HG02970 (cell line): ENCODE measurements around the gene PPIF.

Experiments used
- ATAC-seq: cut with Tn5 transposase; IDR thresholded peaks from one replicate; pipeline ENCODE4 v1.9.1; 2021; ENCODE audit warnings: mild to moderate bottlenecking, moderate library complexity, moderate number of reproducible peaks; ENCODE audit not compliant: unreplicated experiment, low FRiP score

Gene PPIF

GRCh38 chr10:79383974-79384606, 36.8 kb downstream of the PPIF start:
- no peak for ATAC-seq

- ATAC-seq: no peak
These were observed 37.6 kb downstream of the PPIF start for GRCh38 chr10:79384773-79385391.

GRCh38 chr10:79385392-79385795, 38.1 kb downstream of the PPIF start:
- no peak for ATAC-seq

GRCh38 chr10:79385804-79386531, 38.7 kb downstream of the PPIF start:
- ATAC-seq: no peak

- no peak for ATAC-seq
These were observed 39.6 kb downstream of the PPIF start for GRCh38 chr10:79386637-79387465.

GRCh38 chr10:79387466-79387973, 40.3 kb downstream of the PPIF start:
- ATAC-seq: no peak

- no peak for ATAC-seq
These were observed 40.9 kb downstream of the PPIF start for GRCh38 chr10:79387974-79388850.

GRCh38 chr10:79390057-79390456, 42.8 kb downstream of the PPIF start:
- no peak for ATAC-seq

GRCh38 chr10:79390551-79391229, 43.4 kb downstream of the PPIF start:
- ATAC-seq: no peak

- no peak for ATAC-seq
These were observed 44.2 kb downstream of the PPIF start for GRCh38 chr10:79391231-79392019.

- ATAC-seq: no peak
These were observed 44.7 kb downstream of the PPIF start for GRCh38 chr10:79392020-79392398.

- no peak for ATAC-seq
These were observed 45.4 kb downstream of the PPIF start for GRCh38 chr10:79392506-79393176.

GRCh38 chr10:79393221-79393923, 46.1 kb downstream of the PPIF start:
- ATAC-seq: no peak

- no peak for ATAC-seq
These were observed 46.8 kb downstream of the PPIF start for GRCh38 chr10:79393924-79394610.

GRCh38 chr10:79394664-79395063, 47.4 kb downstream of the PPIF start:
- ATAC-seq: no peak

- no peak for ATAC-seq
These were observed 49.3 kb downstream of the PPIF start for GRCh38 chr10:79396520-79396919.

- no peak for ATAC-seq
These were observed 49.8 kb downstream of the PPIF start for GRCh38 chr10:79397051-79397450.
